DMS153 treated with DMSO at 0.1 percent for 48 hours (cell line): ENCODE results near the gene PRMT2.
"Not testable (repeated sequence)": the region's sequence is repeated elsewhere in the genome, so short reads cannot be mapped to it uniquely, and the experiment has no call there.

Source experiments
- DNase-seq: peaks from one replicate; lab custom pipeline; 2025; ENCODE audit not compliant: unreplicated experiment; lab: John Stamatoyannopoulos, UW

The PRMT2 gene

GRCh38 chr21:46617267-46618051 lies 18.0 kb upstream of the PRMT2 start:
- no peak for DNase-seq

- DNase-seq = no peak
Observed at GRCh38 chr21:46618738-46619379, 16.6 kb upstream of the PRMT2 start.

GRCh38 chr21:46619846-46620245 lies 15.6 kb upstream of the PRMT2 start:
- no peak for DNase-seq

- DNase-seq = no peak
Observed at GRCh38 chr21:46620846-46621245, 14.6 kb upstream of the PRMT2 start.

GRCh38 chr21:46621457-46622182 lies 13.9 kb upstream of the PRMT2 start:
- DNase-seq = no peak

GRCh38 chr21:46622226-46622625 lies 13.2 kb upstream of the PRMT2 start:
- DNase-seq = no peak

GRCh38 chr21:46624050-46624449 lies 11.4 kb upstream of the PRMT2 start:
- DNase-seq = no peak

GRCh38 chr21:46625759-46626158 lies 9.7 kb upstream of the PRMT2 start:
- DNase-seq = no peak

- no peak for DNase-seq
Observed at GRCh38 chr21:46626536-46626935, 8.9 kb upstream of the PRMT2 start.

GRCh38 chr21:46626975-46627501 lies 8.4 kb upstream of the PRMT2 start:
- DNase-seq = no peak

GRCh38 chr21:46627726-46628125 lies 7.7 kb upstream of the PRMT2 start:
- no peak for DNase-seq

GRCh38 chr21:46628868-46629267 lies 6.6 kb upstream of the PRMT2 start:
- DNase-seq = no peak

- DNase-seq = not testable (repeated sequence)
Observed at GRCh38 chr21:46630915-46631314, 4.6 kb upstream of the PRMT2 start.

- DNase-seq = no peak
Observed at GRCh38 chr21:46633566-46633965, 1.9 kb upstream of the PRMT2 start.

- DNase-seq = no peak
Observed at GRCh38 chr21:46634427-46634826, 1.0 kb upstream of the PRMT2 start.

- peak; percentile 49 for DNase-seq
Observed at GRCh38 chr21:46634966-46635323, 529 bp upstream of the PRMT2 start.

- DNase-seq = no peak
Observed at GRCh38 chr21:46636181-46636512, 673 bp downstream of the PRMT2 start.

GRCh38 chr21:46636550-46637285 lies 1.2 kb downstream of the PRMT2 start:
- DNase-seq = no peak

- DNase-seq = no peak
Observed at GRCh38 chr21:46637952-46638746, 2.7 kb downstream of the PRMT2 start.
